Heart right ventricle (tissue), 16 donors: ENCODE measurements around the gene CDH12. TPM values are rescaled to one million over a fixed set of nuclear protein-coding genes. Genes with fewer than 3 reads are reported as not detected.

Source experiments
- ATAC-seq, 8 donors: fragments of 200-7000 bp; cut with Tn5 transposase; one replicate each; pipeline ENCODE4 v1.9.1; 2020; ENCODE audit warnings: mild to moderate bottlenecking in 8 of 8, moderate library complexity in 8 of 8, moderate number of reproducible peaks in 1 of 8
- DNase-seq, 2 donors: peaks; one replicate each; pipeline ENCODE4 v3.0.0-alpha.2; 2020
- H3K27ac ChIP-seq, 10 donors: fragments of 200-600 bp; sonication (generic) in 2 of 10; one replicate each; pipeline versions ENCODE4 v1.5.0 to v1.8.0; 2020 to 2022; ENCODE audit warnings: mild to moderate bottlenecking in 3 of 10
- H3K27me3 ChIP-seq, 7 donors: fragments of 200-600 bp; one replicate each; pipeline ENCODE4 v1.8.0; 2021 to 2022; ENCODE audit warnings: mild to moderate bottlenecking in 2 of 7
- H3K36me3 ChIP-seq, 9 donors: fragments of 200-600 bp; sonication (generic) in 1 of 9; one replicate each; pipeline versions ENCODE4 v1.5.0 to v1.8.0; 2020 to 2022; ENCODE audit warnings: mild to moderate bottlenecking in 2 of 9
- H3K4me1 ChIP-seq, 9 donors: fragments of 200-600 bp; sonication (generic) in 1 of 9; one replicate each; pipeline versions ENCODE4 v1.5.0 to v1.8.0; 2020 to 2022; ENCODE audit warnings: mild to moderate bottlenecking in 4 of 9
- H3K4me3 ChIP-seq, 10 donors: fragments of 200-600 bp; sonication (generic) in 2 of 10; one replicate each; pipeline versions ENCODE4 v1.5.0 to v1.8.0; 2020 to 2022; ENCODE audit warnings: mild to moderate bottlenecking in 7 of 10, moderate library complexity in 2 of 10
- H3K9me3 ChIP-seq, 11 donors: fragments of 200-600 bp in 10 of 11; sonication (generic) in 2 of 11; one replicate each; pipeline versions ENCODE4 v1.5.0 to v1.8.0; 2013 to 2022; ENCODE audit warnings: mild to moderate bottlenecking in 2 of 11, control low read depth in 1 of 11, moderate library complexity in 1 of 11
- CTCF ChIP-seq, 9 donors: fragments of 200-600 bp; sonication (generic) in 2 of 9; IDR thresholded peaks; one replicate each; pipeline versions ENCODE4 v1.5.0 to v1.8.0; 2021 to 2022; ENCODE audit warnings: antibody characterized with exemption in 9 of 9, mild to moderate bottlenecking in 5 of 9, moderate library complexity in 1 of 9
- WGBS, 2 donors: extraction: QIAGEN DNeasy Blood & Tissue Kit; methylation state at CpG; one replicate each; pipeline ENCODE4 v1.1.7; 2013; ENCODE audit warnings: inconsistent platforms in 1 of 2; 5-methylcytosine and 5-hydroxymethylcytosine counted together
- intact Hi-C, 10 donors: fragments of 100-400 bp; cut with DNase I; formaldehyde crosslinking; loops; one replicate each; pipeline versions ENCODE4 v1.11.1 to v1.14.2; 2022
- polyA plus RNA-seq, 2 donors: library from polyadenylated mRNA; stranded (reverse); fragments of 200-250 nt; gene quantifications; one replicate each; pipeline ENCODE4 v1.2.3, GENCODE V29; 2013
- total RNA-seq, 10 donors: library from RNA; stranded (reverse); fragmentation: NEBNext Ultra II Directional in 3 of 10; extraction: Animal tissue kit (Norgen Biotek cat#: 25700) in 3 of 10; gene quantifications; one replicate each; pipeline versions ENCODE4 v1.2.1 to v1.2.4, GENCODE V29; 2021 to 2023
- donor health status: Arrhythmogenic right ventricular cardiomyopathy.
- donor health status: ischemic (EF 13 %, LVEDD 7.1; RV severe dilation, severe dysfunction).
- donor health status: healthy with polysubstance abuse.
- donor health status: DM: no; HTN: yes; CAD: no.
- donor health status: DM: no; HTN: no; CAD: no.
- donor health status: ischemic (EF 25% LVEDD 6.9; RV normal size, moderate dysfunction).
- donor health status: ischemic (EF 25% LVEDD 5.7; RV mildly dilated, moderate dysfunction).
- donor health status: healthy.
- donor health status: DM: yes; HTN: yes; CAD: no.
- donor health status: Ischemic cardiomyopathy.
- donor health status: ischemic (EF 35%, LVEDD 5.7; RV mildly dilated, moderate dysfunction).
- donor health status: nonischemic (EF 11% LVEDD 7.7; RV severe dilation, severe dysfunction).
- donor health status: DM: yes; HTN: yes; CAD: no.
- donor health status: PGD.
- donor health status: ischemic (EF 29% LVEDD 5.4; RV normal size, mild dysfunction).
- donor health status: nonischemic (EF 23%, LVEDD 6.1; RV moderate dilation, normal function).

CDH12 gene
- total and polyA plus RNA-seq, 12 donors = not detected

- no peak overlapping the region for H3K4me3 ChIP-seq
- H3K36me3 ChIP-seq = no peaks in the 10 kb centered on the region
- WGBS, 2 donors = 71 to 72% methylated on average over 5 of the region's 5 CpGs
- ATAC-seq (no peak), DNase-seq (no peak)
- intact Hi-C loops = no loop called here
- H3K27me3 ChIP-seq = no peaks in the 10 kb centered on the region
- H3K27ac ChIP-seq = no peak overlapping the region
- H3K9me3 ChIP-seq = peaks cover 0 to 2% (median 0%) of the 10 kb centered on the region in 11 donors
- no peaks in the 10 kb centered on the region for H3K4me1 ChIP-seq
- TF ChIP-seq CTCF (IDR thresholded peaks at IDR 0.05) = no peak
Observed at GRCh38 chr5:22258139-22258538, 595.0 kb downstream of the CDH12 start.

GRCh38 chr5:22250528-22250927 lies 602.6 kb downstream of the CDH12 start:
- H3K4me3 ChIP-seq = no peak overlapping the region
- no peaks in the 10 kb centered on the region for H3K27me3 ChIP-seq
- no peak for TF ChIP-seq CTCF (IDR thresholded peaks at IDR 0.05)
- no peaks in the 10 kb centered on the region for H3K36me3 ChIP-seq
- no peaks in the 10 kb centered on the region for H3K4me1 ChIP-seq
- DNase-seq = no peak
- intact Hi-C loops = no loop called here
- 54 to 55% methylated on average over 4 of the region's 4 CpGs for WGBS, 2 donors
- ATAC-seq = no peak
- H3K27ac ChIP-seq = no peak overlapping the region
- no peaks in the 10 kb centered on the region for H3K9me3 ChIP-seq

- ATAC-seq (no peak), DNase-seq (no peak)
- Histone ChIP-seq H3K27ac (no peak overlapping the region), H3K36me3 (no peaks in the 10 kb centered on the region), H3K4me1 (no peaks in the 10 kb centered on the region), H3K4me3 (no peak overlapping the region), H3K9me3 (no peaks in the 10 kb centered on the region), H3K27me3 (no peaks in the 10 kb centered on the region)
- 35 to 39% methylated on average over 7 of the region's 7 CpGs for WGBS, 2 donors
- intact Hi-C loops = no loop called here
- TF ChIP-seq CTCF (IDR thresholded peaks at IDR 0.05) = no peak
Observed at GRCh38 chr5:22249209-22249729, 603.9 kb downstream of the CDH12 start.

DNA sequence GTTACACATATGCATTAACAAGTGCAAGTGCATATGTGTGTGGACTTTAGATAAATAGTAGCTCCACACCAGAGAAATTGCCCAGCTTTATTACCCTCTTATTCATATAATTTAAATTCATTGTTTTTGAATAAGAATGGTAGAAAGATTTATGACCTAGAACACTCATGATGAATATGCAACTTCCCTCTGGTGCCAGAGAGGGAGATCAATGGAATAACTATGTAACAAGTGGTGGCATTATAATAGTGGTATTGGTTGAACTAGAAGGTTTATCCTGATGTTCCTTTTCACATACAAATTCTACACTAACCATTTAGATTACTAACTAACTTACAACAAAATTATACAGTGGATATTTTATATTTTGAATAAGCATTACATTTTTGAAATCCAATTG lies 607.4 kb downstream of the CDH12 start:
- Histone ChIP-seq H3K9me3 (no peaks in the 10 kb centered on the region), H3K4me3 (no peak overlapping the region), H3K27ac (no peak overlapping the region), H3K27me3 (no peaks in the 10 kb centered on the region), H3K4me1 (no peaks in the 10 kb centered on the region), H3K36me3 (no peaks in the 10 kb centered on the region)
- intact Hi-C loops = no loop called here
- ATAC-seq = no peak
- no peak for DNase-seq
- TF ChIP-seq CTCF (IDR thresholded peaks at IDR 0.05) = no peak
